GM10248 (cell line): Measurements from ENCODE around the gene DDR2.
"Not testable (repeated sequence)": the region's sequence is repeated elsewhere in the genome, so short reads cannot be mapped to it uniquely, and the experiment has no call there.

Experiments
- CTCF ChIA-PET: fragments of 300-600 bp; sonication (Branson Sonifier 250); formaldehyde crosslinking; extraction: SDS; loops from one replicate; lab custom pipeline; 2021; ENCODE audit warnings: antibody characterized with exemption; lab: Yijun Ruan, JAX
- POLR2A ChIA-PET: fragments of 350-650 bp; sonication (Branson Sonifier 250); formaldehyde crosslinking; extraction: SDS; loops from one replicate; lab custom pipeline; 2020; ENCODE audit warnings: antibody characterized with exemption; lab: Yijun Ruan, JAX
- DNase-seq: peaks from one replicate; pipeline ENCODE4 v3.0.0; 2012; ENCODE audit errors: extremely low spot score
- CTCF ChIP-seq: IDR thresholded peaks from 2 replicates; pipeline ENCODE4 v1.5.1; 2012; ENCODE audit warnings: mild to moderate bottlenecking, low read depth; ENCODE audit errors: extremely low read depth, missing control alignments, control extremely low read depth

Gene DDR2

GRCh38 chr1:162721471-162721870, 89.2 kb downstream of the DDR2 start:
- no peak for DNase-seq
- ChIA-PET POLR2A (interaction anchor here (0.6 kb wide), 1 partner anchor 123 kb away, joined by 3 read pairs; no protein-coding TSS in a partner anchor), CTCF (interaction anchor here (0.9 to 1.2 kb wide), 3 partner anchors 10 to 13 kb away, joined by 3 to 4 read pairs (median 3); no protein-coding TSS in a partner anchor)
- TF ChIP-seq CTCF, result no peak

DNA sequence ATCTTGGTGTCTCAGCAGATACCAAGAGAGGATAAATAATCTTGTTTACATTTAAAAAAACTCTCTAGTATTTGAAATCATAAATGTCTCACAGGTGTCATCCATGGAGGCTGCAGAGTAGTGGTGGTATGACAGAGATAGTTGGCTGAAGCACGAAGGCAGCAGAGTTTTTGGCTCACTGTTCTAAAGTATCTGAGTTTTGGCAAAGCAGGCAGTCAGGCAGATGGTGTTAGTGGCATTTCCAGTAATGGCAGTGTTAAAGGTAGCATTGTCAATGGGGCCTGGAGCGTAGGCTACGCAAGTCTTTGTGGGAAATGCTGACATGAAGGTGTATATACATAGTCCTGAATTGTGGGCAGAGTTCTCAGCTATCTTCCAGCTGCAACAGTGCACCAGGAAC, 89.8 kb downstream of the DDR2 start:
- DNase-seq, result no peak
- CTCF ChIA-PET, result interaction anchor here (0.9 kb wide), 1 partner anchor 10 kb away, joined by 3 read pairs; no protein-coding TSS in a partner anchor
- POLR2A ChIA-PET, result no interaction called here
- no peak for TF ChIP-seq CTCF

GRCh38 chr1:162724583-162725120, 92.4 kb downstream of the DDR2 start:
- no peak for DNase-seq
- CTCF ChIA-PET, result no interaction called here
- POLR2A ChIA-PET, result no interaction called here
- TF ChIP-seq CTCF, result no peak

- no peak for DNase-seq
- TF ChIP-seq CTCF, result no peak
- ChIA-PET POLR2A (no interaction called here), CTCF (no interaction called here)
These were observed 93.1 kb downstream of the DDR2 start for GRCh38 chr1:162725301-162725837.

GRCh38 chr1:162726555-162726954, 94.3 kb downstream of the DDR2 start:
- no peak for DNase-seq
- CTCF ChIA-PET, result interaction anchor here (0.9 kb wide), 1 partner anchor 9 kb away, joined by 4 read pairs; no protein-coding TSS in a partner anchor

DNA sequence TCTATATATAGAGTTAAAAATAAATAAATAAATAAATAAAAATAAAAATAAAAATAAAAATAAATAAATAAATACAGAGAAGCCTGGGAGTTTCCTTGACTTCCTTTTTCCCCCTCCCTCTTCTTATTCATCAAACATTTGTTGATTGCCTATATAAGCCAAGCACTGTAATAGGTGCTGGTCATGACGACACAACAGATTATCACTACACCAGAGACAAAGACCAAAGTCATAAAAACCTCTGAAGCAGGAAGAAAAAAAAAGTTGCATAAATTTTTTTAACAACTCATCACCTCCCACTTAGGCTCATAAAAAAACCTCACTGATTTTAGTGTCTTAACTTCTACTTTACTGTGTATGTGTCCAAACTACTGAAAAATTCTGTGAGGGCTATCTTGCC, 95.2 kb downstream of the DDR2 start:
- CTCF ChIA-PET, DNase-seq, POLR2A ChIA-PET: not testable (repeated sequence)

More at GRCh38 chr1:162726555-162726954, 94.3 kb downstream of the DDR2 start:
- POLR2A ChIA-PET, result no interaction called here
- TF ChIP-seq CTCF, result no peak

DNA sequence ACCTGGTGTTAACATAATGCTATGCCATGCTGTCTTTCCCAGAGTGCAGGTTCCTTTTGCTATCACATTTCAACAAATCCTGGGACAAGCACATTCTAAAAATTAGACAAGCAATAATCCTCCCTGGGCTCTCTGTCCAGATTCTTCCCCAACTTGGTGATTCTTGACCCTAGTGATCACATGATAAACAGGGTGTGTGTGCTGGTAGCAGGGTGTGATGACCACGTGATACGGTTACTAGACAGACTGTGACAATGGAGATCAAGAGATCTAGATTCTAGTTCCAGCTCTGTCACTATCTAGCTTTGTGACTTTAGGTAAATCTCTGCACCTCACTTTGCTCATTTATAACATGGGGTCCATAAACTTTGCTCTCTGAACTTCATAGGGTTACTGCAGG, 96.3 kb downstream of the DDR2 start:
- CTCF ChIA-PET, result no interaction called here
- POLR2A ChIA-PET, result no interaction called here
- no peak for TF ChIP-seq CTCF

GRCh38 chr1:162729195-162729774, 97.0 kb downstream of the DDR2 start:
- DNase-seq, POLR2A ChIA-PET, CTCF ChIA-PET: not testable (repeated sequence)

More for the DNA sequence above, 96.3 kb downstream of the DDR2 start:
- DNase-seq, result no peak
